NCI-H82 treated with DMSO at 0.1 percent for 48 hours (cell line): ENCODE data around the gene PTPRE.

ENCODE experiments used
- DNase-seq: peaks from one replicate; lab custom pipeline; 2025; ENCODE audit not compliant: unreplicated experiment; lab: John Stamatoyannopoulos, UW

The PTPRE gene, protein sequence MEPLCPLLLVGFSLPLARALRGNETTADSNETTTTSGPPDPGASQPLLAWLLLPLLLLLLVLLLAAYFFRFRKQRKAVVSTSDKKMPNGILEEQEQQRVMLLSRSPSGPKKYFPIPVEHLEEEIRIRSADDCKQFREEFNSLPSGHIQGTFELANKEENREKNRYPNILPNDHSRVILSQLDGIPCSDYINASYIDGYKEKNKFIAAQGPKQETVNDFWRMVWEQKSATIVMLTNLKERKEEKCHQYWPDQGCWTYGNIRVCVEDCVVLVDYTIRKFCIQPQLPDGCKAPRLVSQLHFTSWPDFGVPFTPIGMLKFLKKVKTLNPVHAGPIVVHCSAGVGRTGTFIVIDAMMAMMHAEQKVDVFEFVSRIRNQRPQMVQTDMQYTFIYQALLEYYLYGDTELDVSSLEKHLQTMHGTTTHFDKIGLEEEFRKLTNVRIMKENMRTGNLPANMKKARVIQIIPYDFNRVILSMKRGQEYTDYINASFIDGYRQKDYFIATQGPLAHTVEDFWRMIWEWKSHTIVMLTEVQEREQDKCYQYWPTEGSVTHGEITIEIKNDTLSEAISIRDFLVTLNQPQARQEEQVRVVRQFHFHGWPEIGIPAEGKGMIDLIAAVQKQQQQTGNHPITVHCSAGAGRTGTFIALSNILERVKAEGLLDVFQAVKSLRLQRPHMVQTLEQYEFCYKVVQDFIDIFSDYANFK

DNA sequence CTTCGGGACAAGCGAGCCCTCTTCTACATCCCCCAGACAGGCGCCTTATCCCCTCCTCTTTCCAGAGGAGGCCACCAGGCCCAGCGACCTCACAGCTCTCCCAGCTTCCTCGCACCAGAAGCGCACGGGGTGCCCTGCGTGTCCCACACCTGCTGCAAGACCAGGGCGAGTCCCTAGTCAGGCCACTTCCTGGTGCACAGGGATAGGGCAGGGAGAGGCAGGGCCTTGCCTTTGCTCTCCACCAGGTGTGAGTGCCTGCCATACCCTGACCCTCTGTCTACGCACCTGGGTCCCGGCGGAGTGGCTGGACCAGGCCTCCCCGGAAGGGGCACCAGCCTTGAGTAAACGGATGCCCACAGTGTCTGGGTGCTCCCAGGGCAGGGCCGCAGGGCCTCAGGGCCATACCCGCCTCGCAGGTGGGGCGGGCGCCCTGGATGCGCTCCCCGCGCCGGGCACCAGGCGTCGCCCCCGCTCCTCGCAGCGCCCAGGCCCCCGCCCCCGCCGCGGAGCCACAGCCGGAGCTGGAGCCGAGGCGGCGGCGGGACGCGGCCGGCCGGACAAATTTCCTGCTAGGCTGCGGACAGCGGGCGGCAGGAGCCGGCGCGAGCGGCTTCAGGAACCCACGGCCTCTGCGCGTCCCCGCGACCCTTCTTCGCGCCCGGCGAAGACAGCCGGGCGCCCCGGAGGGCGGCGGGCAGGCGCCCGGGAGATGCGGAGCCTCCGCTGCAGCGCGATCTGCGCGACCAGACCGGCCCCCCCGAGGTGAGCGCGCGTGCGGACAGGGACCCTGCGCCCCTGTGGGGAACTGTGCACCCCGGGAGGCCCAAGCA, at the start of gene PTPRE:
TSS of gene PTPRE (plus strand) at position 556 of the 830 bp plus-strand sequence. CDS start 133,779 bp downstream, outside the sequence.
- DNase-seq = no peak

DNA sequence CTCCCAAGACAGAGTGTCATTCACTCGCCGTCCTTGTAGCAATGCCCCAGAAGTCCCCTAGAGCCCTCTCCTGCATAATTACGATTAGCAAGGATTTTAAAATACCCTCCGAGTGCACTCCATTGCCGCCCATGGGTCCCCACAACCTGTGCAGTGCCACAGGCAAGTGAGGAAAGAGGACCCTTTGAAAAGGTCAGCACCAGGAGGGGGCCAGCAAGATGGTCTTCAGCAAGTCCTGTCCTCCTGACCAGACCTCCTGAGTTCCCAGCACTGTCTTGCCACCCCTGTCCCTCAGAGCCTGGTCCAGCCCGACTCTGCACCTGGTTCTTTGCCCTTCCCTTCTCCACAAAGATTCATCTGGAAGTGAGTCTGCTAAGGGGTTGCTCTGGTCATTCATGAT, 46.3 kb upstream of the PTPRE start:
- no peak for DNase-seq

DNA sequence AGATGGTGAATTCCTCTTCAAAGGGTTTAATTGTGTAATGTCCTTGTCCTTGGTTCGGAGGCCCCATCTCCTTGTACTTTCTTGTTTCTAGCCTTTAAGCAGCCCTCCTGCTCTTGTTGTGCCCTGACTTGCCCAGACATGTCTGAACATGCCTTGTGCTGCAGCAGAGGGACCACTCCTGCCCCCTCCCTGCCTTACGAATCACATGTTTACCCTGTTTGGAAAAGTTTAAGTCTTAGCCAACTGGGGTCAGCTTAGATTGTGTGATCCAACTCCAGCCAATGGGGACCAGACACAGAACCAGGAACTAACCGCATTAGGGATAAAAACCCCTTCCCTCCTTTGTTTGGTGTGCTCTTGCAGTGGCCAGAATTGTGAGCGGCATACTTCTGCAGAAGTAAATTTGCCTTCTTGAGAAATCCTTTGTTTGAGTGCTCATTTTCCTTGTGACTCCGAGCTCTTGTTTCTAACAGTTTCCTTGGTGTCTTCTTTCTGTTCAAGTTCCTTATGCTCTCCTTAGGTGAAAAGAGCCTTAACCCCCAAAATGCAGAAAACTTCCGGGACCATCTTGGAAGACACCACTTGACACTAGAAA, 43.6 kb upstream of the PTPRE start:
- no peak for DNase-seq

DNA sequence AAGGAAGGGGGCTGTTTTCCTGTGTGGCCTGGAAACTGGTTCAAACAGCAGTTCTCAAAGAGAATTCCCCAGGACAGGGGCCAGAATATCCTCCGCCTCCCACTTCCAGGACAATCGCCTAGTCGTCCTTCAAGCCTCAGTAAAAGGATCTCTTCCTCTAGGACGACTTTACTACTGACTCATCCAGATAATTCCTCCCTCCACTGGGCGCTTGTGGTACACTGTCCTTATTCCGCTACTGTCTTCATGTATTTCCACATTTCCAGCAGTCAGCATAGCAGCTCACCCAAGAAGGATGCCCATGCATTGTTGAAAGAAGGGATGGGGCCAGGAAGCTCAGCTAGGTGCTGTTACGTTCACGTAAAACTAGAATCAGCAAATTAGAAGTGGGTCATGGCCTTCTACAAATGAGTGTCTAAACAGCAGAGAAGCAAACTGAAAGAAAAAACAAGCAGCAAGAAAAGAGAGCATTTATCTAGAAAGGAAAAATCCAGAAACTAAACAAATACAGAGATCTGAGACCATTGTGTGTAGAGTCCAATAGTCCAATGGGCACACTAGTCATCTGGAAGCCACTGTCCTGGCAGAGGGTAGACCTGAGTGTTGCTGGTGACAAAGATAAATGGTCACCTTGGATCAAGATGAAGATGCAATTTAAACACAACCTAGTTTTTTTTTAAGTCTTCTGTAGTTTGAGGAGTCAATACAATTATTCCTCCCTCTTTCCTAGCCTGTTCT, 40.5 kb upstream of the PTPRE start:
- DNase-seq = no peak

DNA sequence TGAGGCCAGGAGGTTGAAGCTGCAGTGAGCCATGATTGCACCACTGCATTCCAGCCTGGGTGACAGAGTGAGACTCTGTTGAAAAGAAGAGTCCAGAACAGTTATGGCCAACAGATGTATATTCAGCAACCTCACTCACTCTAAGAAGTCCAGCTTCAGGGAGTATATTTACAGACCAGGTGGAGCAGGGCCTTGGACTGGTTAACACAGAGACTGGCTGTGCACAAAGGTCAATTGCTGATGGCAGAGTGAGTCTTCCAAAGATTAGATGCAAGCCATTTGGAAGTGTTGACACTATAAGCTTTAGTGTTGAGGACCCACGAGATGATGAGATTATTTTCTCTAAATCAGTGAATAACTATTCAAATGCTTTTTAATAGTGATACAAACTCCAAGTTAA, 39.1 kb upstream of the PTPRE start:
- no peak for DNase-seq

DNA sequence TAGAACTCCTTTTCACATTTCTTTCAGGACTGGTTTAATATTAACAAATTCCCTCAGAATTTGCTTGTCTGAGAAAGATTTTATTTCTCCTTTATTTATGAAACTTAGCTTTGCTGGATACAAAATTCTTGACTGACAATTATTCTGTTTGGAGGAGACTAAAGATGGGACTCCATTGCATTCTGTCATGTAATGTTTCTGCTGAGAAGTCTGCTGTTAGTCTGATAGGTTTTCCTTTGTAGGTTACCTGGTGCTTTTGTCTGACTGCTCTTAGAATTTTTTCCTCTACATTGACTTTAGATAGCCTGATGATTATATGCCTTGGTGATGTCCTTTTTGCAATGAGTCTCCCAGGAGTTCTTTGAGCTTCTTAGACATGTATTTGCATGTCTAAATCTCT, 37.6 kb upstream of the PTPRE start:
- DNase-seq = no peak

DNA sequence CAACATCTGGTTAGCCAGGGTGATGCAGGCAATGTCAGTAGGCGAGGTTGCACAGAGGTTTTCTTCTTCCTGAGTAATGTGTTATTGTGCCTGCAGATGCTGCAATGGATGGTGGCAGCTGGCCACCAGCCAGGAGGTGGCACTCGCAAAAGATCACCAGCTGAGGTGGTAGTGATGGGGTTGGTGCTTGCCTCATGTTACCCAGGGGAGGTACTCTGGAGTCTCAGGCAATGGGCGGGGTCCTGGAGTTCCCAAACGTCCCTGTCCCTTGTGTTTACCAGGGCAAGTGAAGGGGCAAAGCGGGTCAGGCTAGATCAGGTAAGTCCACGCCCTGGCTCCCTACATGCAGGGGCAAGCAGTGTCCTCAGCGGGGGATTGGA, 35.3 kb upstream of the PTPRE start:
- DNase-seq = no peak

DNA sequence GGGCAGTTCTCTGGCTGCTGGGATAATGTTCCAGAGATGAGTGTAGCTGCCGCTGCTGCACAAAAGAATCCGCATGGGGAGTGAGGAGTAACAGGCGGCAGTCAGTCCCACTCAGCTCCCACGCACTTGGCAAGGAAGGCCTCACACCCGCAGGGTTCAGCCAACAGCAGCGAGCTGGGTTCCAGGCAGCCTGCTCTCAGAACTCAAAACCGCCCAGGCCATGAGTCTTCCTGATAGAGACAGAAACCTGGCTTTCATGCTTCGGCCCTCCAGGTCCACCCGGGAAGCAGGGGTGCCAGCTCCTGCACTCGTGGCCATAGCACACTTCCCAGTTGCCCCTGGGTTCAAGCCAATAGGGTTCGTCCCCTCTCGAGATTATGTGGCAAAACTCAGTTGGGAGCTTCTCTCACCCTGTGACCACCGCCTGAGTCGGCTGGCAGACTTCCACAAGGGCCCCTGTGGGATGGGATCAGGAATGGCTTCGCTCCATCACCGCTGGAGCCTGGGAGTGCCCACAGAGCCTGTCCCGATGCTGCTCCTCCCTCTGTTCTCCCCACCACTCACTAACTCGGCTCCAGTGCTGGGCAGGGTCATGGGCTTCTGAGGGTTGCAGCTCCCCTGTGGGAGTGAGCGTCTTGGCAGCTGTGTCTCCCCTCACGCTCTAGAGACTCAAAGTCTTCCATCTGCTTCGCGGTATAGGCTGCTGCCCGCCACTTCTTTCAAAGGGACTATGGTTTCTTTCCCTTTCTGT, 34.7 kb upstream of the PTPRE start:
- DNase-seq = no peak

DNA sequence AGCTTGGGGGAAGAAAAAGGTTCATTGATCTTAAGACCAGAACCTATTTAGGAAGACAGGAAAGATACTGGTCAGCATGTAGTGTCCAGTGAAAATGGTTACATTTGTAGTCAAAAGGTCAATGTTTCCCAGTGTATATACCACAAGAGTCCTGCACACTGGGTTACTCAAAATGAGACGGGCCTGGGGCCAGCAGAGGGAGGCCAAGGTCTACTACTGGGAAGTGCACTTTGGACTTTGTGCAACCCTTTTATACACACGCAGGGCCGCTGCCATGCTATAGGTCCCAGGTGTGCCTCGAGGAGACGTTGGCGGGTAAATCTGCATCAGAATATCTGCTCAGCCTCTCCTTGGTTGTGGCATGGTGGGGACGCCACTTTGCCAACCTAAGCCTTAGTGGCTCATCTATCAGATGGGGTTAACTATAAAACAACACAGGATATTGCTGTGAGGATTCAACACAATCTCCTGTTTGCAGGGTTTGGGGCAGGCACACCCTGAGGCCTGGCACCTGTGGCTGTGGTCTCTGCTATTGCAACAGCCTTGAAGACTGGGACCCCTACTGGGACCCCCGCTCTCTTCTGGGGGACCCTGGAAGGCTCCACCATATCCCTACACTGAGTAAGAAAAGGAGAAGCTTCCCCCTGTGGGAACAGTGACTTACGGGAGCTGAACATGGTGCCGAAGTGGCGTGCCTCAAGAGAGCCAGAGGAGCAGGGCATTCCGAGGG, 33.9 kb upstream of the PTPRE start:
- DNase-seq = no peak

DNA sequence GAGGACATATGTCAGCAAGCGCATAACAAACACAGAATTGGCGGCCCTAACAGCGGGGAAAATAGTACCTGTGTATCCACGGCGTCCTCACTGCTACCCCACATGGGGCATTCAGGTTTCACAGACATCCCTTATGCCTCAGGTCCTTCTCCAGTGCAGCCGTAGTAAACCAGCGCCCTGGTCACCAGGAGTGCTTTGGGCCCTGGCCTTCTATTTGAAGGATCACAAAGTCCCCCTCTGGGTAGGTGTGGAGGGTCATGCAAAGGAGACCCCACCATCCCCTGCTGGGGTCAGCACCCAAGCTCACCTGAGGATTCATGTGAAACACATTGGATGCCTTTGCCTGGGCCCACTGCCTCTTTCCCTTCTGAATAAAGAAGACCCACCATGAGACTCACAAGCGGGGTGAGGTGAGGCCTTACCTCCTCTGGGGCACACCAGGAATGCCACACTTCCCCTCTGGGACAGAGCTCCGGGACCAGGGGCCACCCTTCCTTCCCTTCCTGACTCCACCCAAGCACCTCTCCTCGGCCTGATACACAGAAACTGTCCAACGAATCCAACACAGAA, 32.9 kb upstream of the PTPRE start:
- no peak for DNase-seq

DNA sequence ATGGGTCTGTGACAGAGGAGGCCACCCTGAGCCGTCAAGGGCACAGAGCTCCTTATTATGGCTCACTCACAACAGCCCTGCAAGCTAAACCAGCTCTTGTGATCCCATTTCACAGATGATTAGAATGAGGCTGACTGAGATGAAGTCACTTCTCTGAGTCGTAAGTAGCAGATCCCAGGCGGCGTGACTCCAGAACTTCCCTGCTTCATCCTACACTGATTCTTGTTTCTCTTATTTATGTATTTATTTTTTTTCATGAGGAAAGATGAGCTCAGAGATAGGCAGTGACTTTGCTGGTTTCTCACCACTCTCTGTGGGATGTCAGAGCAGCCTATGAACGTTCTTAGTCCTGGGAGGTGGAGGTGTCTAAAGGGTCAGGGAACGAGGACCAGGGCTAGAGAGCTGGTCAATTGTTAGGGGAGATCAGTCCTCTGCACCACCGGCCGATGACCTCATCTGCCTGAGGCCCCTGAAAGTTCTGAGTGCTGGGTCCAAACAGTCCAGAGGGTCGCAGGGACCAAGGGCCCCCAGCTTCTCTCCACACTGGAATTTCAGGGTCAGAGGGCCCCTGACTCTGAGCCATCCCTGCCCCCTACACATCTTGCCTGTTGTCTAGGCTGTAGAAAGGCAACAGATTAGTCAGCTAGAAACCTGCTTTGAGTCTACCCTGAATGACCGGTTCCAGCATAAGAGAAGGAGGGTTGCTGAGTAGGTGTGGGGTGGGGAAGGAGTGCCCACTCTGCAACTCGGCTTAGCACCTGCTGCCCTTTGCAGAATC, 32.0 kb upstream of the PTPRE start:
- no peak for DNase-seq

DNA sequence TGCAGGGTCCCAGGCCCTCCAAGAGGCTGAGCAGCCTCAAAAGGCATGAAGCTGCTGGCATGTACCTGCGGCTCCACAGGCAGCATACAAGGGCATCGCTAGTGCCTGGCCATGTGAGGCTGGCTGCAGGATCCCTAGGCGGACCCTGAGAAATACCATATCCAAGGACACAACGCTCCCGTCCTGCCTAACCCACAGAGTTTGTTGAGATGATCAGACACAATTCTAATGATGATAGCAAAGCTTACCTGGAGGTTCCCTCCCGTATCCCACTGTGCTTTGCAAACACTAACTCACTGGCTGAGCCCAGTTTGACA, 31.5 kb upstream of the PTPRE start:
- DNase-seq = no peak

DNA sequence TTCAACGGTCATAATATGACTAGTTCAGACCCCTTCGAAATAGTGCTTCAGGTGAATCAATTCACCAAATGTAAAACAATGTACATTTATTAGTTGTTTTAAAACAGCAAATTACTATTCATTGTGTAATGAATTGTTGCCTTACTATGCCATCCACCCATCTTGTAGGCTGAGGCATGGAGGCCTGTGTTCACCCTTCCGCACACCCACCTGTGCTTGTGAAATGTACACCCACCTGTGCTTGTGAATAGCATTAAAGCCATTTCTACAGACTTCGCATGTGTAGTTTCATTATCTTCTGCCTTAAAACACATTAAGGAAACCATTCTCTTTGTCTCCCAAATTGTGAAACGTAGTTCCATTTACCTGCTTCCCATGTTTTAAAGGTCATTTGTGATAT, 31.0 kb upstream of the PTPRE start:
- DNase-seq = no peak

DNA sequence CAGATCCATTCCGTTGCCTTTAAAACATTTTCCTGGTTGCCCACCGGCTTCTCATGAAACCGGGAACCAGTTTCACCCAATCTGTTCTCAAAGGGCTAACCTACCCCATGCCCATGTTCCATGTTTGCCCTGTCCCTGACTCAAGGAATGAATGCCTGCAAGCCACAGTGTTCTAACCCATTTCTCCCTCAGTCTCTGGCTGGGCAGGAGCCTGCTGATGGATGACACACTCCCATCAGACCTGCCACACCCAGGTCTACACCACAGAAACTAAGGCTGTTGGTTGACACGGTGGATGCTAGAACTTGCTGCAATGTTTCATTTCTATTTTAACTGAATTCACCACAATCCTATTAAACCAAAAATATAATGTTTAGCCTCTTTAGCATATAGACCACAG, 29.8 kb upstream of the PTPRE start:
- no peak for DNase-seq

DNA sequence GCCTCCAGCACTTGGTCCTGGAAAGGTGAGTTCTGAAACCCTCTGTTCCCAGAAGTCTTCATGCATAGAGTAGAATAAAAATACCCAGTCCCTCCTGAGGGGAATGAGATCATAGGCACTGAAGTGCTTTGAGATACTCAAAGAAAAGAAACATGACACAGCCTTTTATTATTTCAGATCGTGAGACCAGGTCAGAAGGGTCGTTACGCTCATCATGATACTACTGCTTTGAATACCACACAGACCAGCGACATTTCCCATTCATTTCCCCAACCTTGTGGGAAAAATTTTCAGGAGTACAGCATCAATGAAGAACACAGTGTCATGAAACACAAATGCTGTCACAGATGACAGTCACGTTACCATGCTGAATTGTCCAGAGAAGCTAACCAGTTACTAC, 29.2 kb upstream of the PTPRE start:
- DNase-seq = no peak

DNA sequence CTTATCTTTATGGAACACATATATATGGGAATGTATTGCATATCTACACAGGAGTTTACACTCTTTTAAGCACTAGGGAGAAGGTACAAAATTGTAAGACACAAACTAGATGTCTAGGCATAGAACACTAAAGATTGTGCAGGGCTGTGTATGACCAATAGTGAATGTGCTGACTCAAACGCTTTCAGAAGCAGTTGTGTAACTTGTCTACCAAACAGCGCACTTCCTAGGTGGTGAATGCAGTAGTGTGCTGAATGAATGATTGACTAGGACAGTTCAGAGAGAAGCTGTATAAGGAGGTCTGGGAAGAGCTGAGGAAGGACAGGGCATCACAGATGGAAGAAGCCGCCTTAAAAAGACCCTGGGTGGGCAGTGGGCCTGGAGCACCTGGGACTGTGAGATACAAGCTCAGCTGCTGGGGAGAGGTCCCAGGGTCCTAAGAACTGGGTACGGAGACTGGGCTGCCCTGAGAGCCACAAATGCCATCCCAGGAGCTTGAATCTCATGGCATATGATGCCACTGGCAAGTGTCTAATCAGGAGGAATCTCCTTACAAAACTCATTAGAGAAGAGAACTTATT, 28.3 kb upstream of the PTPRE start:
- no peak for DNase-seq

DNA sequence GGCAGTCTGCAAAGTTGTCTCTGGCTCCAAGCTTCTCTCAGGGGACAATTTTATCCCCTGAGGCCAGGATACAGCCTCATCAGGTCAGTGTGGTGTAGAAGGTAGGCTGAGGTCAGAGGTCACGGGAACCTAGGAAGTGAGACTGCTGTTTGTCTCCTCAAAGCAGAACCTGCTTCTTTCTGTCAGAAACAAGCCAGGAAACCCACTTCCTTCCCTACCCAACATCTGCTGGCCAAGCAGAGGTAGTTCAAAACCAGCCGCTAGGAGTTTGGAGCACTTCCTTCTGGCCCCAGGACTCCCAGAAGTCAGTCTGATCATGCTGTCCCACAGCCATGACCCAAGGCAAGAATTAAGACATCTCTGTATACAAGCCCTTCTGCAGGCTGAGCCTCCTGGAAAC, 26.3 kb upstream of the PTPRE start:
- no peak for DNase-seq

DNA sequence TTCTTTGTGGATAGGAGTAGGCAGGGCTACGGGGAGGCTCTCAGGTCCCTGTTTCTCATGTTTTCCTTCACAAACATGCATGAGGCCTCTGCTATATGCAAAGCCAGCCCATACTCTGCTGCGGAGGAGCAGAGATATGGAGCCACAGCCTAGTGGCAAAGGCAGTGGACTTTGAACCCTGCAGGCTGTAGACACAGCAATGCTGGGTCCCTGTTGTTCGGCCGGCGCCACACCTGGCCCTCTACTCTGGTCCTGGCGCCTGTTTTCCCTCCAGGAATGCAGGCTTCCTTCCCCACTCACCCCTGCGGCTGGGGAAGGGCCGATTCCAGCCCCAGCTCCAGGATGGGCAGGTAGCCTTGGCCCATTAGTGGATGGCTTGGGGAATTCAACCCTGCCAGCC, 25.6 kb upstream of the PTPRE start:
- DNase-seq = no peak
